Adrenal gland (tissue), 12 donors: ENCODE measurements around the gene RGS19. TPM values are rescaled to one million over a fixed set of nuclear protein-coding genes. Genes with fewer than 3 reads are reported as not detected.
A peak's percentile ranks its signal among the peaks of the same experiment; 100 is the strongest.

Source experiments
- DNase-seq, 7 donors: peaks; one replicate each; pipeline ENCODE4 v3.0.0-alpha.2; 2019 to 2020
- H3K27ac ChIP-seq, 5 donors: fragments of 200-600 bp; sonication (generic) in 4 of 5; 1 replicate in 3 of 5; 2 replicates in 2 of 5; pipeline versions ENCODE4 v1.5.1 to v1.8.0; 2016 to 2020; ENCODE audit warnings: mild to moderate bottlenecking in 1 of 5
- H3K27me3 ChIP-seq: fragments of 200-600 bp; 2 replicates; pipeline ENCODE4 v1.8.0; 2021
- H3K36me3 ChIP-seq, 2 donors: fragments of 200-600 bp; replicated peaks in 1 of 2; 1 replicate in 1 of 2; 2 replicates in 1 of 2; pipeline versions ENCODE4 v1.5.1 to v1.8.0; 2018 to 2022
- H3K4me1 ChIP-seq, 2 donors: fragments of 200-600 bp; replicated peaks in 1 of 2; 1 replicate in 1 of 2; 2 replicates in 1 of 2; pipeline versions ENCODE4 v1.5.1 to v1.8.0; 2018 to 2021
- H3K4me3 ChIP-seq, 4 donors: fragments of 200-600 bp; sonication (generic) in 3 of 4; one replicate each; pipeline ENCODE4 v1.5.1; 2016 to 2018
- H3K9me3 ChIP-seq, 3 donors: fragments of 200-600 bp; sonication (generic) in 1 of 3; replicated peaks in 1 of 3; 1 replicate in 2 of 3; 2 replicates in 1 of 3; pipeline versions ENCODE4 v1.5.1 to v1.8.0; 2016 to 2021
- POLR2A ChIP-seq, 2 donors: fragments of 450-650 bp; IDR thresholded peaks; one replicate each; pipeline ENCODE4 v1.6.1; 2017; ENCODE audit warnings: antibody characterized with exemption in 2 of 2, mild to moderate bottlenecking in 2 of 2, moderate library complexity in 1 of 2
- WGBS, 4 donors: extraction: QIAGEN DNeasy Blood & Tissue Kit in 2 of 4; methylation state at CpG; one replicate each; pipeline versions ENCODE4 v1.1.5 to v1.1.7; 2013 to 2017; 5-methylcytosine and 5-hydroxymethylcytosine counted together
- intact Hi-C, 2 donors: fragments of 100-400 bp; cut with DNase I; formaldehyde crosslinking; loops; one replicate each; pipeline versions ENCODE4 v1.14.1 to v1.15.0; 2022 to 2023
- polyA plus RNA-seq, 3 donors: library from polyadenylated mRNA; stranded (reverse); fragments of 200-250 nt in 2 of 3; fragments of 350-450 nt in 1 of 3; fragmentation: Illumina TruSeq in 1 of 3; extraction: RNeasy Lipid Tissue Mini Kit (QIAGEN cat#74804) in 1 of 3; gene quantifications; one replicate each; pipeline ENCODE4 v1.2.3, GENCODE V29; 2013 to 2014
- total RNA-seq, 9 donors: library from RNA; depleted of rRNA in 4 of 9; stranded (reverse); fragments of >200 nt in 4 of 9; fragments of 120-200 nt in 1 of 9; fragmentation: NEBNext Ultra II Directional in 1 of 9; extraction: Animal tissue kit (Norgen Biotek cat#: 25700) in 1 of 9; gene quantifications; one replicate each; pipeline versions ENCODE4 v1.1.0 to v1.2.4, GENCODE V29; 2013 to 2023
- TF ChIP-seq, protein P1 (sequence below), 6 experiments: fragments of 450-650 bp in 4 of 6; fragments of 200-600 bp in 2 of 6; sonication (generic) in 1 of 6; IDR thresholded peaks; 1 replicate in 5 of 6; 2 replicates in 1 of 6; pipeline versions ENCODE4 v1.5.1 to v1.8.0; 2016 to 2021; ENCODE audit warnings: antibody characterized with exemption in 6 of 6, mild to moderate bottlenecking in 2 of 6, moderate library complexity in 1 of 6
- donor health status: healthy with polysubstance abuse.
- donor health status: Bipolar disorder and iron deficiency.
- donor health status: DM: yes; HTN: yes; CAD: no.
- donor health status: DM: no; HTN: no; CAD: no.
- donor health status: DM: no; HTN: no; CAD: no.
- donor health status: DM: yes; HTN: yes; CAD: no.

RGS19 gene
- total and polyA plus RNA-seq, 12 donors, result 3.0 to 42.0 (median 15.1) TPM

DNA sequence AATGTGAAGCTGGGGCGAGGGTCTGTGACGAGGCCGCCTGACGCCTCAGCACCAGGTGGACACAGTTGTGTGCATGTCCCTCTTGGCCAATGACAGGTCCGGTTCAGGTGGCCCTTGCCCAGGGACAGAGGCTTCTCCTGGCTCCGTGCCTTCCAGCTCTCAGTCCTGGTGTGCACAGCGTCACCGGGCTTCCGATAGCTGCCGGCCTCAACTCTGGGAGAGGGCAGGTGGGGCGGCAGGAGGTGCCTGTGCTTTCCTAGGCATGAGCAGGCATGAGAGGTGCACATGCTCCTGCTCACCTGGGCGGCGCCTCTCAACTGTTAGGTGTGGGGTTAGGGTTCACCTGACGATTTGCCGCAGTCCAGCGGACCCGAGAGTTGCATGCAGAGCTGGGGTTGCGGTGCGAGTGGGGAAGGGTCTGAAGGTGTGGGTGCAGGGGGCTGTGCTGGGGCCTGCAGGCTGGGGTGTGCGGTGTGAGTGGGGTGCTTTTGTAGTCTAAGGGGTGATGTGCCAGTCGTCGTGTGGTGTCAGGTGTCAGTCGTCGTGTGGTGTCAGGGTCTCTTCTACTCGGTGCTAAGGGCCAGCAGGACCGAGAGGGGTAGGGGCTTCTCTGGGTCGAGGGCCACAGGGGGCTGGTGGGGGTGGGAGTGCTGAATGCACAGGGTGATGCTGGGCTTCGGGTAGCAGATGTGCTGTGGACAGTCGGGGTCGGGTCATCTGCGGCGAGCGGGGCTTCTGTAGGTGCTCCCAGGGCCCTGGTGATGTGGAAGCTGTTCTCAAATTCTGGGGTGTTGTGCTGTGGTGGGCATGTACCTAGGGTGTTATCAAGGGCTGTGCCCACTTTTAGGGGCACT lies 26.1 kb downstream of the RGS19 start:
- Histone ChIP-seq H3K27me3 (peaks cover 49% of the 10 kb centered on the region), H3K9me3 (no peaks in the 10 kb centered on the region), H3K4me1 (no peaks in the 10 kb centered on the region), H3K4me3 (no peak overlapping the region), H3K36me3 (no peaks in the 10 kb centered on the region), H3K27ac (peak overlapping the region in 1 of 5 donors; percentile 80)
- intact Hi-C loops, result no loop called here
- TF ChIP-seq, protein P1, sequence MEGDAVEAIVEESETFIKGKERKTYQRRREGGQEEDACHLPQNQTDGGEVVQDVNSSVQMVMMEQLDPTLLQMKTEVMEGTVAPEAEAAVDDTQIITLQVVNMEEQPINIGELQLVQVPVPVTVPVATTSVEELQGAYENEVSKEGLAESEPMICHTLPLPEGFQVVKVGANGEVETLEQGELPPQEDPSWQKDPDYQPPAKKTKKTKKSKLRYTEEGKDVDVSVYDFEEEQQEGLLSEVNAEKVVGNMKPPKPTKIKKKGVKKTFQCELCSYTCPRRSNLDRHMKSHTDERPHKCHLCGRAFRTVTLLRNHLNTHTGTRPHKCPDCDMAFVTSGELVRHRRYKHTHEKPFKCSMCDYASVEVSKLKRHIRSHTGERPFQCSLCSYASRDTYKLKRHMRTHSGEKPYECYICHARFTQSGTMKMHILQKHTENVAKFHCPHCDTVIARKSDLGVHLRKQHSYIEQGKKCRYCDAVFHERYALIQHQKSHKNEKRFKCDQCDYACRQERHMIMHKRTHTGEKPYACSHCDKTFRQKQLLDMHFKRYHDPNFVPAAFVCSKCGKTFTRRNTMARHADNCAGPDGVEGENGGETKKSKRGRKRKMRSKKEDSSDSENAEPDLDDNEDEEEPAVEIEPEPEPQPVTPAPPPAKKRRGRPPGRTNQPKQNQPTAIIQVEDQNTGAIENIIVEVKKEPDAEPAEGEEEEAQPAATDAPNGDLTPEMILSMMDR (IDR thresholded peaks at IDR 0.05), result no peak
- TF ChIP-seq POLR2A (IDR thresholded peaks at IDR 0.05), result no peak
- DNase-seq, result no peak
- 71 to 80% (median 78%) methylated on average over 23 to 33 of the region's 33 CpGs for WGBS, 4 donors

DNA sequence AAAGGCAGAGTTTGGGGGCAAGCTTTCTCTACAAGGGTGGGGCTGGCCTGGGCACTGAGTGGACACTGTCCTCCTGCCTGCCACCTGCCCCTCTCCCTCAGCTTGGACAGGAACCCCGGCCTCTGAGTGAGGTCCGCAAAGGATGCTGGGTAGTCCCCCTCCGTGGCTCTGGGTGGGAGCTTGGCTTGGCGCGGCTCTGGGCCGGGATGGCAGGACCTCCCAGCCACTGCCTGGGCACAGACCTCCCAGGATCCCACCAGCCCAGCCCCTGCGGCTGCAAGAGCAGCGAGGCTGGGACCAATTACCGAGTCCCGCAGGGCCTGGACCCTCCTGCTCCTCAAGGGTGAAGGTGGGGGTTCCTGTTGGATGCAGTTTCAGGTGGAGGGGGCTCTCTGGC lies 27.0 kb downstream of the RGS19 start:
- 60 to 87% (median 73%) methylated on average over 1 to 10 of the region's 10 CpGs for WGBS, 4 donors
- Histone ChIP-seq H3K4me1 (no peaks in the 10 kb centered on the region), H3K4me3 (no peak overlapping the region), H3K27ac (peak overlapping the region in 4 of 5 donors; percentile 7 to 80 (median 20)), H3K9me3 (no peaks in the 10 kb centered on the region), H3K27me3 (peaks cover 58% of the 10 kb centered on the region), H3K36me3 (no peaks in the 10 kb centered on the region)
- intact Hi-C loops, result no loop called here
- TF ChIP-seq, protein P1 (IDR thresholded peaks at IDR 0.05), result no peak
- no peak for TF ChIP-seq POLR2A (IDR thresholded peaks at IDR 0.05)
- no peak for DNase-seq

DNA sequence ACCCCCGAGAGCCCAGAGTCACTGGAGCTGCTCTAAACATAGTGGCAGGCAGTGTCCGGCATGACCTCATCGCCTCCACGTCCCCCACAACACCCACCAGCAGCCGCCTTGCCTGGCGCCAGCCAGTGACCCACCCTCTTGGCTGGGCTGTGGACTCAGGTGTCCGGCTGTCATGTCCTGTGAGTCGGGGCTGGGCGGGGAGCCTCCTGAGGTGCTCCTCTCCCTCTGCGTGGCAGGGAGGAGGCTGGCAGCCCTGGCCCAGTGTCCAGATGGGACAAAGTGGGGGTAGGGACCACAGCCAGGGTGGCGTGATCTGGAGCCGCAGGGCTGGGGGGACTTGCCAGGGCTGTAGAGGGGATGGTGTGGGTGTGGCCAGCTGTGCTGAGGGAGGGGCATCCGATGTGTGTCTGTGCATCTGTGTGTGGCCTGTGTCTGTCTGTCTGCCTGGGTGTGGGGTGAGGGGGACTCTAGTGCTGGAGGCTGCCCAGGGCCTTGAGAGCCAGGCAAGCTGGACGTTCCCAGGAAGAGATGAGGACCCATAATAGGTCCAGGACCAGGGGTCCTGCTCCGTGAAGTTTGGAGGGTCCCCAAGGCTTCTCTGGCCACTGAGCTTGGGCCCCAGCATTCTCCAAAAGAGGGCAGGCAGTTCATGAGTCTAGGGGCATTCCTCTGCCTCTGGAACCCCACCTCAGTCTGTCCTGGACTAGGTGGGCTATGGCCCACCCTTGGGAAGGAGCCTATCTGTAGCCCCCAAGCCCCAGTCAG lies 27.6 kb downstream of the RGS19 start:
- no peak overlapping the region for H3K4me3 ChIP-seq
- H3K9me3 ChIP-seq, result no peaks in the 10 kb centered on the region
- no peaks in the 10 kb centered on the region for H3K4me1 ChIP-seq
- peaks cover 62% of the 10 kb centered on the region for H3K27me3 ChIP-seq
- H3K27ac ChIP-seq, result peak overlapping the region in 4 of 5 donors; percentile 7 to 80 (median 26)
- WGBS, 4 donors, result 72 to 82% (median 72%) methylated on average over 12 to 15 of the region's 15 CpGs
- intact Hi-C loops, result no loop called here
- H3K36me3 ChIP-seq, result no peaks in the 10 kb centered on the region
- TF ChIP-seq, protein P1 (IDR thresholded peaks at IDR 0.05), result no peak
- peak in 1 of 2 donors; percentile 10 for TF ChIP-seq POLR2A (IDR thresholded peaks at IDR 0.05)
- DNase-seq, result peak in 5 of 7 donors; percentile 42 to 79 (median 52)

DNA sequence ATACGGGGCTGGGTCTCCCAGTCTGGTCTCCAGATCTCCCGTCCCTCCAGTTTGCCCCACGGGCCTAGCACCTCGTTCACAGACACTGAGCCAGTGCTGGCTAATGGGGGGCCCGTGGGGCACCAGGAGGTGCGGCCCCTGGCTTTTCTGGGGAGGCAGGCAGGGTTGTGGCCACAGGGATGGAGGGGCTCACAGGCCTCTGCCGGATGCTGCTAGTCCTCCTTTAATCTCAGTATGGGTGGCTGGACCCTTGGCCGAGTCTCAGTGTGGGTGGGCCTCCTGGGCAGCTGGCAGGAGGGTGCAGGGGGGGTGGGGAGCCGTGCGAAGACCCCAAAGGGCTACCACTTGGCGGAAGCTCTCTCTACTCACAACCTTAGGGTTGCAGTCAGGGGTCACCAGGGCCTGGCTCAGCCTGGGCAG lies 28.3 kb downstream of the RGS19 start:
- Histone ChIP-seq H3K36me3 (no peaks in the 10 kb centered on the region), H3K4me1 (no peaks in the 10 kb centered on the region), H3K27ac (peak overlapping the region in 3 of 5 donors; percentile 30 to 80 (median 44)), H3K9me3 (no peaks in the 10 kb centered on the region), H3K4me3 (no peak overlapping the region), H3K27me3 (peaks cover 62% of the 10 kb centered on the region)
- TF ChIP-seq, protein P1 (IDR thresholded peaks at IDR 0.05), result no peak
- no peak for TF ChIP-seq POLR2A (IDR thresholded peaks at IDR 0.05)
- DNase-seq, result no peak
- intact Hi-C loops, result no loop called here
- WGBS, 4 donors, result 62 to 74% (median 71%) methylated on average over 5 to 11 of the region's 11 CpGs
